PC-9 (cell line): ENCODE measurements around the gene CEP290.

Experiments
- CTCF ChIP-seq: fragments of 200-600 bp; sonication (generic); conservative IDR thresholded peaks from 2 replicates; pipeline ENCODE4 v1.6.1; 2017; ENCODE audit warnings: mixed run types, antibody characterized with exemption, mild to moderate bottlenecking, moderate library complexity
- EZH2 ChIP-seq: fragments of 200-600 bp; sonication (generic); IDR thresholded peaks from 2 replicates; pipeline ENCODE4 v1.8.0; 2017; ENCODE audit warnings: antibody characterized with exemption, low read depth

- TF ChIP-seq CTCF (no peak), EZH2 (no peak)
These were observed 83.2 kb downstream of the CEP290 start for GRCh38 chr12:88058719-88059077.
